ENCODE results near the gene TEDC1.

Gene TEDC1

GRCh38 chr14:105482486-105483110, 8.4 kb upstream of the TEDC1 start:
- no peak for DNase-seq (ENCODE audit: low read depth)
- TF ChIP-seq, protein P1, sequence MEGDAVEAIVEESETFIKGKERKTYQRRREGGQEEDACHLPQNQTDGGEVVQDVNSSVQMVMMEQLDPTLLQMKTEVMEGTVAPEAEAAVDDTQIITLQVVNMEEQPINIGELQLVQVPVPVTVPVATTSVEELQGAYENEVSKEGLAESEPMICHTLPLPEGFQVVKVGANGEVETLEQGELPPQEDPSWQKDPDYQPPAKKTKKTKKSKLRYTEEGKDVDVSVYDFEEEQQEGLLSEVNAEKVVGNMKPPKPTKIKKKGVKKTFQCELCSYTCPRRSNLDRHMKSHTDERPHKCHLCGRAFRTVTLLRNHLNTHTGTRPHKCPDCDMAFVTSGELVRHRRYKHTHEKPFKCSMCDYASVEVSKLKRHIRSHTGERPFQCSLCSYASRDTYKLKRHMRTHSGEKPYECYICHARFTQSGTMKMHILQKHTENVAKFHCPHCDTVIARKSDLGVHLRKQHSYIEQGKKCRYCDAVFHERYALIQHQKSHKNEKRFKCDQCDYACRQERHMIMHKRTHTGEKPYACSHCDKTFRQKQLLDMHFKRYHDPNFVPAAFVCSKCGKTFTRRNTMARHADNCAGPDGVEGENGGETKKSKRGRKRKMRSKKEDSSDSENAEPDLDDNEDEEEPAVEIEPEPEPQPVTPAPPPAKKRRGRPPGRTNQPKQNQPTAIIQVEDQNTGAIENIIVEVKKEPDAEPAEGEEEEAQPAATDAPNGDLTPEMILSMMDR (IDR thresholded peaks at IDR 0.05; ENCODE audit: control insufficient read depth, extremely low read depth, insufficient read depth) = no peak
- peak overlapping the region; percentile 5; the same call in 1 of the 2 replicates for H3K4me3 ChIP-seq (ENCODE audit: low read depth, low read length)

GRCh38 chr14:105483300-105484068, 7.6 kb upstream of the TEDC1 start:
- TF ChIP-seq, protein P1 (IDR thresholded peaks at IDR 0.05; ENCODE audit: control insufficient read depth, extremely low read depth, insufficient read depth) = no peak
- no peak overlapping the region for H3K4me3 ChIP-seq (ENCODE audit: low read depth, low read length)
- no peak for DNase-seq (ENCODE audit: low read depth)

DNA sequence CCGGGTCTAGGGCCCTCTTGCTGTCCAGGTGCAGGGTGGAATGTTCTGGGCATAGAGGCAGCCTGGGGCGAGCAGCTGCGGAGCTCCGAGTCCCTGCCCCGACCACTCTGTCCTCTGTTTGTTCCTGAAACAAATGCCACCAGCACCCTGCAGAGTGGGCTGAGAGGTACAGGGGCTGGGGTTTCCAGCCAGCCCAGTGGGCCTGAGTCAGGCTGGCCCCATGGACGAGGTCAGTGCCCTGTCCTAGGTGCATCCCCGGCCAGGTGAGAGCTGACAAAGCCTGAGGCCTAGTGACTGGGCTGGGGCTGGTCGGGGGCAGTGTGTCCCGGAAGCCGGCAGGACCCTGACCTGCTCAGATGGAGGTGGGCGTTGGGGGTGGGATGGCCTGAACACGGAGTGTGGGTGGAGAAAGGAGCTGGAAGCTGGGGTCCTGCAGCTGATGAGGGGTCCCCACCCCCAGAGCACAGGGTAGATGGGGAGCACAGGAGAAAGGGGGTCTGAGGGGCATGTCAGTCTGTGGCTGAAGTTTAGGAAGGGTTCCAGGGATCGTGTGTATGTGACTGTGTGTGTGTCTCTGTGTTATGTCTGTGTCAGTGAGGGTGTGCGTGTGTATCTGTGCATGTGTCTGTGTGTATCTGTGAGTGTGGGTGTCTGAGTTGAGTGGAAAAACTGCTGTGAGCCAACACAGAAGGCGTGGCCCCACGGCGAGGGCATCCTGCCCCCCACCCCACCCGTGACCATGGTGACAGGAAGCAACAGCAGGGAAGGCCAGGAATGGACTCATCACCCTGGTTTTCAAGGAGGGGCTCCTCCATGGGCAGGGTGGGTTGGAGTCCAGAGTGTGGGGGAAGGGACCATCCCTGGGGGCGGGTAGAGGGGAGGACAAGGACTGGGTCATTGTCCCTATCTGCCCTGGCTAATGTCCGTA, 6.7 kb upstream of the TEDC1 start:
- no peak overlapping the region for H3K4me3 ChIP-seq (ENCODE audit: low read depth, low read length)
- TF ChIP-seq, protein P1 (IDR thresholded peaks at IDR 0.05; ENCODE audit: control insufficient read depth, extremely low read depth, insufficient read depth) = no peak
- DNase-seq (ENCODE audit: low read depth) = no peak

DNA sequence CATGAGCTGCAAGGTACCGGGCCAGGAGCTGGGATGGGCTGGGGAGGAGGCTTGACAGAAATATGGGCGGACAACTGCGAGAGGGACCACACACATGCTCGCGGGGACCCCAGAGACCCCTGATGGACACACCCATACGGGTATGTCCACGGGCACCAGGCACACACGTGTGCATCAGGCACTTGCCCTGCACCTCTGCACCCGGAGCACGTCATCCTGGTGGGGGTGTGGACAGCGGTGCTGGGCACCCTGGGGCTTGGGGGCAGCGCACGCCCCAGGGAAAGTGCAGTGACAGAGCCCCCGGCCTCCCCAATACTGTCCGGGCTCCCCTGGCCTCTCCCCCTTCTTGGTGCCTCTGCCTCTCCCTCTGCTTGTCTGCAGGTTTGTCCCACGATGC, 6.1 kb upstream of the TEDC1 start:
- no peak for DNase-seq (ENCODE audit: low read depth)
- no peak overlapping the region for H3K4me3 ChIP-seq (ENCODE audit: low read depth, low read length)
- TF ChIP-seq, protein P1 (IDR thresholded peaks at IDR 0.05; ENCODE audit: control insufficient read depth, extremely low read depth, insufficient read depth) = no peak

DNA sequence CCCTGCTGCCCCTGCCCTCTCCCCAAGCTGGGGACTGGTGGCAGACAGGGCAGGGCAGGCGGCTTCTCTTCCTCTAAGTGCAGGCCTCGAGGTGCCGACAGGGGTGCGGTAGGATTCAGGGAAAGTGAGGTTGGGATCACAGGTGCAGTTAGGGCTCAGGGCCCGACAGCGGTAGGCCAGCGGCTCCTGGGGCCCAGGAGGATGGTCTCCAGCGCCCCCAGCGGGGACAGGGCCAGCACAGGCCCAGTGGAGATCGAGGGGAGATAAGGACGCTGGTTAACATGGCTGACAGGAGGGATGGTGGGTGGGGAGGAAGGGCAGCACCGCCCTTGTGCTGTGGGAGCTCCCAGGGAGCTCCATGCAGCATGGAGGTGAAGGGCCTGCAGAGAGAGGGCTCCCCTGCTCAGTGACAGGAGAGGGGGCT, 5.3 kb upstream of the TEDC1 start:
- DNase-seq (ENCODE audit: low read depth) = no peak
- TF ChIP-seq, protein P1 (IDR thresholded peaks at IDR 0.05; ENCODE audit: control insufficient read depth, extremely low read depth, insufficient read depth) = no peak
- no peak overlapping the region for H3K4me3 ChIP-seq (ENCODE audit: low read depth, low read length)

DNA sequence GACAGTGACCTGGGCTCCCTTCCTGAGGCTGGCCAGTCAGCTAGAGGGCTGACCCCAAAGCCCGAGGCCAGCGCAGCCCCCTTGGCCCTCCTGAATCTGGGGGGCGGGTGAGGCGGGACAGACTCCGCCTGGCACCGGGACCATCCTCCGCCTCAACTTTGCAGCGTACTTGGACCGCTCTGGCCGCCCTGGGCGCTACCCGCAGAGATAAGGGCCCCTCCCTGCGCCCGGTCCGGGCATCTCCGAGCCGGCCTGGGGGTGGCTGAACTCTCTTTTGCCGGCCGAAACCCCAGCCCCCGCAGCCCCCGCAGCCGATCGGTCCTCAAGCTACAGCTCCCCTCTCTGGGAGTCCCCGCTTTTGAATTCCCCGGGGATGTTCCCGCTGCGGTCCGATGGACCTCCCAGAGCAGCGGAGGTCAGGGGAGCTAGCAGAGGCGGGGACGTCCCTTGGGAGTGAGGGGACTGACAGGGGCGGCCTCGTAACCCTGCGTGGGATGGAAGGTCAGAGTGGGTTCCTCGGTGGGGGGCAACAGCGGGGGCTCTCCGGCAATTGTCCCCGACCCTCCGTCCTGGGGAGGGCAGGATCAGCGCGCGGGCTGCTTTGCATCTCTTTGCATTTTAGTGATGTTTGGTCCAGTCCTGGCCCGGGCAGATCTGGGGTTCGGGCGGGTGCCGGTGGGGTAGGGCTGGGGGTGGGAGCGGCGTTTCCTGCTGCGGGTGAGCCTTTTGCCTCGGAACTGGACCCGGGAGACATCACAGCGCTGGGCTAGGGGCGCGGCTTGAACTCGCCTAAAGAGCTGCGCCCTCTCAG, 4.7 kb upstream of the TEDC1 start, which contains the start of gene CRIP1:
Gene CRIP1 (plus strand): TSS at position 724 of the 811 bp plus-strand sequence. CDS start 374 bp downstream, outside the sequence.
- DNase-seq (ENCODE audit: low read depth) = no peak
- no peak within 1 kb of the TSS for H3K4me3 ChIP-seq (ENCODE audit: low read depth, low read length)
- TF ChIP-seq, protein P1 (IDR thresholded peaks at IDR 0.05; ENCODE audit: control insufficient read depth, extremely low read depth, insufficient read depth) = no peak

Data from LNCaP clone FGC (cell line).